NOMO-1 (cell line): ENCODE measurements around the gene SRGAP1.

Source experiments
- DNase-seq, 2 experiments: peaks; one replicate each; lab custom pipeline; 2025; ENCODE audit not compliant: unreplicated experiment in 2 of 2; lab: John Stamatoyannopoulos, UW

Gene SRGAP1

GRCh38 chr12:63929426-63929825 lies 84.9 kb downstream of the SRGAP1 start:
- DNase-seq: no peak

- DNase-seq: no peak
These were observed 86.5 kb downstream of the SRGAP1 start for GRCh38 chr12:63930971-63931370.

- DNase-seq: no peak
These were observed 87.2 kb downstream of the SRGAP1 start for GRCh38 chr12:63931703-63932102.

GRCh38 chr12:63934936-63935335 lies 90.4 kb downstream of the SRGAP1 start:
- DNase-seq: no peak

DNA sequence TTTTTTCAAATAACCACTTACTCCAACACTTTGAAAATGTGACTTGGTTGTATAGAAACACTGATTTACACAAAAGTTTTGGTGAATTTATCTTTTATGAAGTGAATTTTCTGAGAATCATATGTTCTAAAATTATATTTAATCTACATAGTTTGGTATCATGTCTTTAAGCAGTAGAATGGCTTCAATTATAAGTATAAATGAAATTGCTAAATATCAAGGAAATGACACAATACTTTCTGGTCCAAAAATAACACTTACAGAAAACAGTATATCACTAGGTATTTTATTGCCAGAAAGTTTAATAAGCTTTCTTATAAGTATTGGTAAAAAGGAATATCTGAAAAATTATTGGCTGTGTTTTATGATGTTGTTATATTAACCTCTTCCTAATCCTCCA lies 90.9 kb downstream of the SRGAP1 start:
- no peak for DNase-seq

DNA sequence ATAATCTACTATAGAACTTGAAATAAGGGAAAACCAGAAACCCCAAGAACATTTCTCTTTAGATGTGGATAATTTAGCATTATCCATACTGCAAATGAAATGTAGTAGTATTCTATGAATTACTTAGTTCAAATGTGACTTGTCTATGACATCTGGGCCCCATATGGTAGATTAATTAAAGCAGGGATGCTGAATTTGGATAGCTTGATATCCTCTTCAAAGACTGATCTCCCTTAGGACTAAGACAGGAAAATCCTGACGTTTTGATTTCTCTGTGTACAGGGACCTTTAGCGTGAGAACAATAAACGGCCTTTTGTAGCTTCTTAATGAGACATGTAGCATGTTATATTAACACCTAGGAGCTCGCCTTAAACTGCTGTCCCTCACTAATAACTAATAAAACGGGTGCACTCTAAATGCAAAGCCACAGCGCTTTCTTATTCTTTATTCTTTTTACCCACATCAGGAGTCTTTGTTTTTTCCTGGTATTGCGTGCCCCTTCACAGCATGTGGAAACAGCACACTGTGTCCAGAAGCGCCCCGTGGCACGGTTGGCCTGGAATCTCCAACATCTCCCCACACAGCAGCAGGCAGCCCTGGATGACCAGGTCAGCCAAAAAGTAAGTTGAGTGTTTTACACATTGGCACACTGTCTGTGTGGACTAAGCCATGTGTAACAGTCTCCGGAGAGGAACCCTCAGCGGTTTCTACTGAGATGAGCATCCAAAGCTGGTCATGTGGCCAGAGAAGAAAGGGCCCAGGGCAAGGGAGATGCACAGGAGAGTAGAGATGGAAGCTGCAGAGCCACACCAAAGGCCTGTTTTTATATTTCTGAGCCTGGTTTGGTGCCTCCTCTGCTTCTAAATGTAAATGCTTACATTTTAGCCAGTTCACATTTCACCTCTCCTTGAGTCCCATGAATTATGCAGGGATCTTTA lies 93.1 kb downstream of the SRGAP1 start:
- DNase-seq: no peak

- DNase-seq: no peak
These were observed 96.0 kb downstream of the SRGAP1 start for GRCh38 chr12:63940310-63941005.

DNA sequence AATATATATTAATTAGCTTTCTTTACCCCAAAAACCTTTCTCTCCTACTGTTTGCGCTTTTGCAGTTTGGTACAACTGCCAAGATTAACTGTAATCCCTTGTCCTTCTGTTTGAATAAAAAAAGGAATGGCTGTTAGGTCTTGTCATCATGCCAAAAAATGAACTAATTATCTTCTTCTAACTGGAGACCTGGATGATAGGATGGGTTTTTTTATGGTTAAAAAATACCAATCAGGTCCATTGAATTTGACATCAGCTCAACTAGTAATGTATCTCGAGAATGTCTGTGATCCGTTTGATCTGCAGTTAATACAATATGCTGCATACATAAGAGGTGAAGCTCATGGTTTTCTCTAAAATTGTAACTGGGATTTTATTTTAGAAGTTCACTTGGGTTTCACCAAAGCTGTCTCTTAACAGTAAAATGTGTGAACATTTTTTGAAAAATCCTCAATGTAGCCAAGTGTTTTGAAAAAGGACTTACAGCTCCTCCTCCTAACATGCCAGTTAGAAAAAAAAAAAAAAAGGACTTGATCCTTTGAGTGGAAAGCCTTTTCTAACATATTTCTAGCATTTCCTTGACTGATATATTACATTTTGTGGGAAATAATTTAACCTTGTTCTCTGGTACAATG lies 96.8 kb downstream of the SRGAP1 start:
- no peak for DNase-seq

GRCh38 chr12:63941879-63942278 lies 97.4 kb downstream of the SRGAP1 start:
- DNase-seq: no peak

DNA sequence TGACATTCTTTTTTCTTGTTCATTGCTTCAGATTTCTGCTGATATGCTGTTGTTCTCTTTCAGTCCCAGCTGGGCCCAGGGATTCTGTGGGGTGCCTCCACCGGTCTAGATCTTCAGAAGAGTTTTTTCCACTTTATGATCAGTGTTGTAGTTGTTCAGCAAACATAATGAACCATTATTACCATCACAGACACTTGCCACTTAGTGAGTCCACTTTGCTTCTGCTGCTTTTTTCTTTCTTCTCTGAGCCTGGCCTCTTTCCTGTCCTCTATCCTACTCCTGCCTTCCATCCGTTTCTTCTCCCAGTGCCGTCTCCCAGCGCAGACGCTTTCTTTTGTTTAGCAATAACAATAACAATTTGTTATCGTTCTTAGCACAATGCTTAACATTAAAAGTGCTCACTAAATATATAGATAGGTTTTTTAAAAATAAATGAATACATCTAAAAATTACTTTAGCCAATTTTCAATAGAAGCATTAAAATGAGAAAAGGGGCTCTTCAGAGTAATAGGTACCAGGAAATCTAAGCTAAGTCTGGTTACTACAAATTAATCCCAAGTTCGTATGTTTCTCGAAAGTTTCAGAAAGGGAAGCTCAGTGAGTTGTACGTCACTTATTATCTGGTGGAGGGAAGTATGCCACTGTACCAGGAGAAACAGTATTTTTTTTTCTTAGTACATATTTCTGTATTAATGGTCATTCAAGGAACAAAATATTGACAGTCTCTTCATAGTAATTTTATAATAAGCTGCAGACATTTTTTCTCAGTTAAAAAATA lies 98.2 kb downstream of the SRGAP1 start:
- no peak for DNase-seq

DNA sequence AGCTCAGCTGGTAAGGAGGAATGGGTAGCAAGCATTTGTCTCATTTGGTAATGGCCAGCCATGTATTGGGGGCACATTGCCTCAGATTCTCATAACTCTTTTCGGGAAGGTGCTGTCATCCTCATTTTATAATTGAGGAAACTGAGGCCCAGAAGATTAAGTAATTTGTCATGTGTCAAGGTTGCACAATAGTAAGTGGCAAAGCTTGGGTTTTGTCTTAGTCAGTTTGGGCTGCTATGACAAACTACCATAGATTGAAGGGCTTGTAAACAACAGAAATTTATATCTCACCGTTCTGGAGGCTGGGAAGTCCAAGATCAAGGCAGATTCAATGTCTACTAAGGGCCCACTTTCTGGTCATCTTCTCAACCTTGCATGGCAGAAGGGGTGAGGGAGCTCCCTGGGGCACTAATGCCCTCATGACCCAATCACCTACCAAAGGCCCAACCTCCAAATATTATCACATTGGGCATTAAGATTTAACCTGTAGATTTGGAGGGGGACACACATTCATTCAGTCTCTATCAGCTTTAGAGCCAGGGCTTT lies 99.6 kb downstream of the SRGAP1 start:
- DNase-seq: no peak

DNA sequence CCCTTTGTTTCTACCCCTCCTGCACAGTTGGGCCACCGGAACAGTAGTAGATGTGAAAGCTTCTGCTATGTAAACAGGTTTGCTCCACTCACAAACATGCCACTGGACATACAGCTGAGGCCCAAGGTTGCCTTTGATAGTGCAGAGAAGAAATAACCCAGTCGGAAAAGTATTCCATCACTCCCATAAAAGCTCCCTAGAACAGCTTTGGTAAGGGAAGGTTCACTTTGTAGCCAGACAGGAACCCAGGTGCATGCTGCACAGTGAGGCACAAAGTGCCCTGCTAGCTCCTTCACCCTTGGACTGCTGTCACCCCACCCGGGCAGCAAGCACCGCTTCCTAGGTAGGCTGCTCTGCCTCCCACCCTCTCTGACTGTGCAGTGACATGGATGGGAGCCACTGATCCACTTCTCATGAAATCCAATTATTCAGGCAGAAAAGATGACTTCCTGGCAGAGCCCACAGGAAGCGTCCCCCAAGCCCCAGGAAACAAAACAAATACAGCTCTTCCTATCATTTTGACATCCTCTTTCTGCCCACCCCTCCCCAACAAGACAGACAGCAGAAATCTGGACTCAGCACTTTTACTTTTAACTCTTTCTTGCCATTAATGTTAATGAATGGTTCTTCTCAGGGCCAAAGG lies 100.2 kb downstream of the SRGAP1 start:
- DNase-seq: no peak

DNA sequence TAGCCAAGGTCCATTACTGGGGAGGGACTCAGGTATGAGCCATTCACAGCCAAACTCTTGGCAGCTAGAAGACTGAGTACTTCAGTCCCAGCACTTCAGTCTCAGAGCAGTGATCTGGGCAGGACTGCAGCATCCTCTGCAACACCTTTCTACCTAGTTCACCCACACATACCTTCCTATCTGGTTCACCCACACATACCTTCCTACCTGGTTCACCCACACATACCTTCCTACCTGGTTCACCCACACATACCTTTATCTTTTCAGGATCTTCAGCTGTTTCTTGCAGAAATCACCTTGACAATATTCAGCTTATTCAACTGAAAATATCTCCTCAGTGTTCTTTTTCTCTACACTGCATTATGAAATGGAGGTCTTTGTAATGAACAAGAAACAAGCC lies 101.3 kb downstream of the SRGAP1 start:
- no peak for DNase-seq

- DNase-seq: no peak
These were observed 103.7 kb downstream of the SRGAP1 start for GRCh38 chr12:63948211-63948610.

DNA sequence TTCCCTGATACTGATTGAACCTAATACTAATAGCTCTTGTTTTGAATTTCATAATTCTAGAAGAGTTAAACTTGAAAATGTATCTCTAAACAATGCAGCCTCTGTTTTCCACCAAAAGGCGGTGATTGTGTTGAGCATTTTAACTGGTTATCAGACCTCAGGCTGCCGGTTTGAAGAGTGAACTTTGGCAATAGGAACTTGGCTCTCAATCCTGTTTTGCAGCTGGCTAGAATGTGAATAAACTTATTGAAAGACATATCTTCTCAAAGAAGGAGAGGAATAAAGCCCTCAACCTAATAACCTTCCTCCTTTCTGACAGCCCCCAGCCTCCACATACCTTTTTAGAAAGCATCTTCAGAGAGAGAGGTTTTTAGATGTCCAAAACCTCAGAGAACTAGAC lies 105.4 kb downstream of the SRGAP1 start:
- no peak for DNase-seq

DNA sequence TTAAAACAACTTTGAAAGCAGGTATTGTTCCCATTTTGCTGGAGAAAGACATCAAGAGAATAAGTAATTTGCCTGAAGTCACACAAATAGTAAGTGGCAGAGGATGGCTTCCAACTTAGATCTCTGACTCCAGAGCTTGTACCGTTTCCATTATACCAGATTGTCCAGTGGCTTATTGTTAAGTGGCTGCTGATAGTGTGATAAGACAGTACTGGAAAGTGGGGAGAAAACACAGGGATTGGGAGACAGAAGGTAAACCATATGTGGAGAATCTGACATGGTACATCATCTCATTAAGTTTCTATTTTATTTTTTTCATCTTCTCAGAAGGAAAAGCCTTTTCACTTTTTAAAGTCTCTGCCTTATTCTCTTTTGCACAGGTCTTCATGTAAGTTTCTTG lies 108.5 kb downstream of the SRGAP1 start:
- no peak for DNase-seq

- DNase-seq: peak; percentile 54 to 93
These were observed 111.5 kb downstream of the SRGAP1 start for GRCh38 chr12:63955831-63956666.

GRCh38 chr12:63957496-63957895 lies 113.0 kb downstream of the SRGAP1 start:
- DNase-seq: no peak

GRCh38 chr12:63958876-63959580 lies 114.5 kb downstream of the SRGAP1 start:
- no peak for DNase-seq
